Measurements from ENCODE around the gene ADAMTS4. TPM values are rescaled to one million over a fixed set of nuclear protein-coding genes. Genes with fewer than 3 reads are reported as not detected.

Gene ADAMTS4
- total RNA-seq, 1 experiment from 2014 or later: 7.0 TPM

DNA sequence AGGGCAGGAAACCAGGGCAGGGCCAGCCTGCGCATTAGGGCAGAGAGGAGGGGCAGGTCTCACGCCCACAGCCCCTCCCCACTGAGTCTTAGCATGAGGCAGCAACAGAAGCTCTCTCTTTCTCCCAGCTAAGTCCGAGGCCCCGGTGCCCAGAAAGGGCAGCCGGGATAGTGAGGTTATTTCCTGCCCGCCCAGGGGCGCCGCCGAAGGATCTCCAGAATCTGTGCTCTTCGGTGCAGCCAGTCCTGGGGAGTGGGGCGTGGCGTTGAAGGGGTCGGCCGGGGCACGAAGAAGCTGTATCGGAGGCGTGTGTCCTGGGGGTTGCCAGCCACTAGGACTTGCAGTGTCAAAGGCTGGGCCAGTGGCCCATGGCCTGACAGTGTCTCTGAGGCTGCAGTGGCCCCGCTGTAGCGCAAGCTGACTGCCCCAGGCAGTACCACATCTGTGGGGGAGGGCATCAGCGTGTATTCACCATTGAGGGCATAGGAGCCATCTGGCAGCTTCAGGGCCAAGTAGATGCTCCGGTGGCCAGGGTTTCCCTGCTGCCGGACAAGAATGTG is 7.8 kb downstream of the ADAMTS4 start:
- H3K36me3 Mint-ChIP-seq (ENCODE audit: insufficient read depth in 1 of 3, low read depth in 3 of 3): peaks cover 0 to 27% (median 14%) of the 10 kb centered on the region in 3 experiments; a peak in 4 of 7 replicates
- H3K4me3 Mint-ChIP-seq: no peak overlapping the region
- Histone ChIP-seq H4K5ac (ENCODE audit: insufficient read length, low read depth, low read length) (no peak overlapping the region), H3K79me2 (ENCODE audit: insufficient read depth, low read length) (no peaks in the 10 kb centered on the region), H3T11ph (ENCODE audit: low read length) (no peak overlapping the region), H4K20me1 (ENCODE audit: control insufficient read depth, insufficient read depth, insufficient read length) (no peaks in the 10 kb centered on the region), H3K4me2 (ENCODE audit: insufficient read depth, insufficient read length, low read length) (no peak overlapping the region), H3K56ac (ENCODE audit: insufficient read length, low read depth, low read length) (no peak overlapping the region), H3K9me3 (ENCODE audit: control insufficient read depth, low read depth, low read length) (no peaks in the 10 kb centered on the region), H2BK120ac (ENCODE audit: low read depth, low read length, poor library complexity, severe bottlenecking) (no peak overlapping the region), H3K23ac (ENCODE audit: insufficient read length, low read depth, low read length) (no peak overlapping the region), H2BK5ac (ENCODE audit: insufficient read length, low read length) (no peak overlapping the region), H2BK20ac (ENCODE audit: low read depth, low read length, poor library complexity, severe bottlenecking) (no peak overlapping the region), H3K18ac (ENCODE audit: insufficient read length, low read depth, low read length) (no peak overlapping the region), H3K27ac (ENCODE audit: insufficient read length, low read depth, low read length) (no peak overlapping the region), H3K23me2 (ENCODE audit: insufficient read length, low read depth, low read length, poor library complexity, severe bottlenecking) (no peaks in the 10 kb centered on the region), H3K4ac (ENCODE audit: low read depth, low read length) (no peak overlapping the region), H3K79me1 (ENCODE audit: insufficient read depth, low read depth, low read length, poor library complexity, severe bottlenecking) (no peaks in the 10 kb centered on the region), H2AFZ (ENCODE audit: low read length) (no peak overlapping the region), H4K8ac (replicated peaks; ENCODE audit: insufficient read length, low read depth, low read length) (no peak overlapping the region), H3K4me1 (ENCODE audit: insufficient read depth, low read length) (no peaks in the 10 kb centered on the region), H3K27me3 (ENCODE audit: insufficient read depth, low read length) (no peaks in the 10 kb centered on the region), H2BK15ac (ENCODE audit: low read depth, low read length) (no peak overlapping the region), H4K91ac (ENCODE audit: insufficient read length, low read depth, low read length) (no peak overlapping the region), H3K14ac (ENCODE audit: insufficient read depth, low read length) (no peak overlapping the region), H2BK12ac (ENCODE audit: insufficient read length, low read depth, low read length) (no peak overlapping the region), H3K9ac (ENCODE audit: extremely low read depth, insufficient read length, low read length) (no peak overlapping the region), H2AK5ac (ENCODE audit: insufficient read length, low read length) (no peak overlapping the region)
- H3K9me3 Mint-ChIP-seq: no peaks in the 10 kb centered on the region
- TF ChIP-seq, protein P1, sequence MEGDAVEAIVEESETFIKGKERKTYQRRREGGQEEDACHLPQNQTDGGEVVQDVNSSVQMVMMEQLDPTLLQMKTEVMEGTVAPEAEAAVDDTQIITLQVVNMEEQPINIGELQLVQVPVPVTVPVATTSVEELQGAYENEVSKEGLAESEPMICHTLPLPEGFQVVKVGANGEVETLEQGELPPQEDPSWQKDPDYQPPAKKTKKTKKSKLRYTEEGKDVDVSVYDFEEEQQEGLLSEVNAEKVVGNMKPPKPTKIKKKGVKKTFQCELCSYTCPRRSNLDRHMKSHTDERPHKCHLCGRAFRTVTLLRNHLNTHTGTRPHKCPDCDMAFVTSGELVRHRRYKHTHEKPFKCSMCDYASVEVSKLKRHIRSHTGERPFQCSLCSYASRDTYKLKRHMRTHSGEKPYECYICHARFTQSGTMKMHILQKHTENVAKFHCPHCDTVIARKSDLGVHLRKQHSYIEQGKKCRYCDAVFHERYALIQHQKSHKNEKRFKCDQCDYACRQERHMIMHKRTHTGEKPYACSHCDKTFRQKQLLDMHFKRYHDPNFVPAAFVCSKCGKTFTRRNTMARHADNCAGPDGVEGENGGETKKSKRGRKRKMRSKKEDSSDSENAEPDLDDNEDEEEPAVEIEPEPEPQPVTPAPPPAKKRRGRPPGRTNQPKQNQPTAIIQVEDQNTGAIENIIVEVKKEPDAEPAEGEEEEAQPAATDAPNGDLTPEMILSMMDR (conservative IDR thresholded peaks at IDR 0.05): no peak
- WGBS (ENCODE audit: extremely low coverage, insufficient read length, low lambda C conversion rate): no CpG with 5 or more reads among the region's 22 CpGs
- peak; percentile 48 for DNase-seq
- peak overlapping the region in 2 of 3 experiments; percentile 49 to 65; a peak in 2 of 7 replicates for H3K27ac Mint-ChIP-seq
- H3K4me1 Mint-ChIP-seq: peaks cover 3 to 10% of the 10 kb centered on the region in 2 experiments
- H3K27me3 Mint-ChIP-seq (ENCODE audit: low read depth): no peaks in the 10 kb centered on the region
